Measurements from ENCODE around the gene WWOX. TPM values are rescaled to one million over a fixed set of nuclear protein-coding genes. Genes with fewer than 3 reads are reported as not detected.
A peak's percentile ranks its signal among the peaks of the same experiment; 100 is the strongest.

Gene WWOX
- total RNA-seq, 2 donors from 2014 or later, result 30.0 to 35.4 TPM

- Mint-ChIP-seq H3K27ac (no peak overlapping the region), H3K36me3 (ENCODE audit: low read depth) (no peaks in the 10 kb centered on the region), H3K27me3 (ENCODE audit: insufficient read depth) (no peaks in the 10 kb centered on the region), H3K4me1 (peaks cover 16% of the 10 kb centered on the region), H3K4me3 (no peak overlapping the region), H3K9me3 (no peaks in the 10 kb centered on the region)
- Histone ChIP-seq H3K36me3 (ENCODE audit: control insufficient read depth, insufficient read depth, low read length) (no peaks in the 10 kb centered on the region), H3K27me3 (ENCODE audit: control insufficient read depth, insufficient read depth, low read length, poor library complexity, severe bottlenecking) (no peaks in the 10 kb centered on the region), H3K4me3 (ENCODE audit: low read length) (no peak overlapping the region), H3K27ac (ENCODE audit: low read depth, low read length) (no peak overlapping the region), H3K9ac (ENCODE audit: extremely low read depth, low read length, poor library complexity, severe bottlenecking) (no peak overlapping the region), H3K4me1 (ENCODE audit: control insufficient read depth, insufficient read depth, low read length) (peaks cover 4% of the 10 kb centered on the region), H3K9me3 (ENCODE audit: control insufficient read depth, low read length) (no peaks in the 10 kb centered on the region)
- no peak for DNase-seq
- TF ChIP-seq, protein P1, sequence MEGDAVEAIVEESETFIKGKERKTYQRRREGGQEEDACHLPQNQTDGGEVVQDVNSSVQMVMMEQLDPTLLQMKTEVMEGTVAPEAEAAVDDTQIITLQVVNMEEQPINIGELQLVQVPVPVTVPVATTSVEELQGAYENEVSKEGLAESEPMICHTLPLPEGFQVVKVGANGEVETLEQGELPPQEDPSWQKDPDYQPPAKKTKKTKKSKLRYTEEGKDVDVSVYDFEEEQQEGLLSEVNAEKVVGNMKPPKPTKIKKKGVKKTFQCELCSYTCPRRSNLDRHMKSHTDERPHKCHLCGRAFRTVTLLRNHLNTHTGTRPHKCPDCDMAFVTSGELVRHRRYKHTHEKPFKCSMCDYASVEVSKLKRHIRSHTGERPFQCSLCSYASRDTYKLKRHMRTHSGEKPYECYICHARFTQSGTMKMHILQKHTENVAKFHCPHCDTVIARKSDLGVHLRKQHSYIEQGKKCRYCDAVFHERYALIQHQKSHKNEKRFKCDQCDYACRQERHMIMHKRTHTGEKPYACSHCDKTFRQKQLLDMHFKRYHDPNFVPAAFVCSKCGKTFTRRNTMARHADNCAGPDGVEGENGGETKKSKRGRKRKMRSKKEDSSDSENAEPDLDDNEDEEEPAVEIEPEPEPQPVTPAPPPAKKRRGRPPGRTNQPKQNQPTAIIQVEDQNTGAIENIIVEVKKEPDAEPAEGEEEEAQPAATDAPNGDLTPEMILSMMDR (conservative IDR thresholded peaks at IDR 0.05), result no peak
- 96 to 98% methylated on average over 5 to 6 of the region's 6 CpGs for WGBS, 2 experiments (ENCODE audit: insufficient coverage in 1 of 2, insufficient read length in 1 of 2)
Measured at GRCh38 chr16:78704416-78704815, 605.0 kb downstream of the WWOX start.

DNA sequence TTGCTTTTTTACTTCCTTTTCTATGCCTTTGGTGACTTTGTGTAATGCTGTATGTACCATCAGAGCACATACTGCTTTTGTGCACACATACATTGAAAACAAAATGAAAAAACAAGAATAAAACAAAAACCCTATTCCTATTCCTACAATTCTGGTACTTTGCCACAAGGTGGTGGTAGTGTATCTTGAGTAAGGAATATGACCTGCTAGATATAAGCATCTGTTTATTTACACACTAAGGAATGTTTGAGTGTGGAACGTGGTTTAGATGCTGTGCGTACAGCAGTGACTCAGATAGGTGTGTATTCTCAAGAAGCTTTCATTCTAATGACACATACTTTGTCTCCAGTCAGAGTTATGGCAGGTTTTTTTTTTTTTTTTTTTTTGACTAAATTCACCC is 606.2 kb downstream of the WWOX start:
- 65% methylated on average over 2 of the region's 2 CpGs; no CpG with 5 or more reads in 1 of the 2 experiments for WGBS, 2 experiments (ENCODE audit: insufficient coverage in 1 of 2, insufficient read length in 1 of 2)
- no peaks in the 10 kb centered on the region for H3K27me3 ChIP-seq (ENCODE audit: control insufficient read depth, insufficient read depth, low read length, poor library complexity, severe bottlenecking)
- no peaks in the 10 kb centered on the region for H3K36me3 ChIP-seq (ENCODE audit: control insufficient read depth, insufficient read depth, low read length)
- H3K27ac ChIP-seq (ENCODE audit: low read depth, low read length), result no peak overlapping the region
- H3K9me3 ChIP-seq (ENCODE audit: control insufficient read depth, low read length), result no peaks in the 10 kb centered on the region
- no peaks in the 10 kb centered on the region for H3K9me3 Mint-ChIP-seq
- H3K27ac Mint-ChIP-seq, result no peak overlapping the region
- peaks cover 4% of the 10 kb centered on the region for H3K4me1 ChIP-seq (ENCODE audit: control insufficient read depth, insufficient read depth, low read length)
- no peak overlapping the region for H3K4me3 Mint-ChIP-seq
- no peak overlapping the region for H3K9ac ChIP-seq (ENCODE audit: extremely low read depth, low read length, poor library complexity, severe bottlenecking)
- H3K27me3 Mint-ChIP-seq (ENCODE audit: insufficient read depth), result no peaks in the 10 kb centered on the region
- no peak overlapping the region for H3K4me3 ChIP-seq (ENCODE audit: low read length)
- H3K4me1 Mint-ChIP-seq, result peaks cover 19% of the 10 kb centered on the region
- TF ChIP-seq, protein P1 (conservative IDR thresholded peaks at IDR 0.05), result peak; percentile 89
- no peak for DNase-seq
- no peaks in the 10 kb centered on the region for H3K36me3 Mint-ChIP-seq (ENCODE audit: low read depth)

DNA sequence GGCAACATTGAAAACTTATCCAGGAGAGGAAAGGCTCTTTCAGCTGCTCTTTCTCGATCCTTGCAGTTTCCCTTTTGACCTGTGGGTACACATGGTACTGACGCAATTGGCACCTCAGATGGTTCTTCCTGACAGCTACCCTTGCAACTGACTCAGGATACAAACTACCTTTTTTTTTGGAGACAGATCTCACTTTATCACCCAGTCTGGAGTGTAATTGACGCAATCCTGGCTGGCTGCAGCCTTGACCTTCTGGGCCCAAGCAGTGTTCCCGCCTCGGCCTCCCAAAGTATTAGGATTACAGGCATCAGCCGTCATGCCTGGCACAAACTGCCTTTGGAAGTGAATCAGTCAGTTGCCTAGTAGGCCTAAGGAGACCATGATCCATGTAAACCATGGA is 607.2 kb downstream of the WWOX start:
- no peak for DNase-seq
- Mint-ChIP-seq H3K27ac (no peak overlapping the region), H3K36me3 (ENCODE audit: low read depth) (no peaks in the 10 kb centered on the region), H3K27me3 (ENCODE audit: insufficient read depth) (no peaks in the 10 kb centered on the region), H3K9me3 (no peaks in the 10 kb centered on the region), H3K4me1 (peaks cover 19% of the 10 kb centered on the region), H3K4me3 (no peak overlapping the region)
- Histone ChIP-seq H3K9me3 (ENCODE audit: control insufficient read depth, low read length) (no peaks in the 10 kb centered on the region), H3K27ac (ENCODE audit: low read depth, low read length) (no peak overlapping the region), H3K9ac (ENCODE audit: extremely low read depth, low read length, poor library complexity, severe bottlenecking) (no peak overlapping the region), H3K4me1 (ENCODE audit: control insufficient read depth, insufficient read depth, low read length) (peaks cover 4% of the 10 kb centered on the region), H3K36me3 (ENCODE audit: control insufficient read depth, insufficient read depth, low read length) (no peaks in the 10 kb centered on the region), H3K27me3 (ENCODE audit: control insufficient read depth, insufficient read depth, low read length, poor library complexity, severe bottlenecking) (no peaks in the 10 kb centered on the region), H3K4me3 (ENCODE audit: low read length) (no peak overlapping the region)
- TF ChIP-seq, protein P1 (conservative IDR thresholded peaks at IDR 0.05), result peak; percentile 36
- WGBS, 2 experiments (ENCODE audit: insufficient coverage in 1 of 2, insufficient read length in 1 of 2), result 79 to 93% methylated on average over 4 to 6 of the region's 6 CpGs

Measured in endodermal cell (in vitro differentiated cells).